ENCODE data around the gene PHTF2.
A peak's percentile ranks its signal among the peaks of the same experiment; 100 is the strongest.

The PHTF2 gene

DNA sequence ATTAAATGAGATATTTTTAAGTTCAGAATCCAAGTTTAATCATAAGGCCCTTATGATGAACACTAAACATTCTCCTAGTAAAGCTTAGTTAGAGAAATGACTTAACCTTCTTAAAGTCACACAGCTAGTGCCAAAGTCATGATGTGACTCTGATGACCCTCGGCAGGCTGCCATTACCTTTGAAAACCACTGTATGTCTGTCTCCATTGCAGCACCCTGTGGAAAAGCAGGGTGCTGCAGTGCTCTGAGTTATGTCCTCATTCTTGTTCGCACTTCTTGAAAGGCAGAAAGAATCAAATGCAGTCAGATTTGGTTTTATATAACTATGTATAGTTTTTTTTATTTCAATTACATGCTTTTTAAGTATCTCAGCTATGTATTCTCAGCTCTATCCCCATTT lies 105.0 kb downstream of the PHTF2 start:
- TF ChIP-seq, protein P1, sequence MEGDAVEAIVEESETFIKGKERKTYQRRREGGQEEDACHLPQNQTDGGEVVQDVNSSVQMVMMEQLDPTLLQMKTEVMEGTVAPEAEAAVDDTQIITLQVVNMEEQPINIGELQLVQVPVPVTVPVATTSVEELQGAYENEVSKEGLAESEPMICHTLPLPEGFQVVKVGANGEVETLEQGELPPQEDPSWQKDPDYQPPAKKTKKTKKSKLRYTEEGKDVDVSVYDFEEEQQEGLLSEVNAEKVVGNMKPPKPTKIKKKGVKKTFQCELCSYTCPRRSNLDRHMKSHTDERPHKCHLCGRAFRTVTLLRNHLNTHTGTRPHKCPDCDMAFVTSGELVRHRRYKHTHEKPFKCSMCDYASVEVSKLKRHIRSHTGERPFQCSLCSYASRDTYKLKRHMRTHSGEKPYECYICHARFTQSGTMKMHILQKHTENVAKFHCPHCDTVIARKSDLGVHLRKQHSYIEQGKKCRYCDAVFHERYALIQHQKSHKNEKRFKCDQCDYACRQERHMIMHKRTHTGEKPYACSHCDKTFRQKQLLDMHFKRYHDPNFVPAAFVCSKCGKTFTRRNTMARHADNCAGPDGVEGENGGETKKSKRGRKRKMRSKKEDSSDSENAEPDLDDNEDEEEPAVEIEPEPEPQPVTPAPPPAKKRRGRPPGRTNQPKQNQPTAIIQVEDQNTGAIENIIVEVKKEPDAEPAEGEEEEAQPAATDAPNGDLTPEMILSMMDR (IDR thresholded peaks at IDR 0.05; ENCODE audit: borderline replicate concordance, insufficient read depth, low read depth, low read length) = peak; percentile 35; the same call in 1 of the 2 replicates
- H3K4me3 ChIP-seq (ENCODE audit: low read depth, low read length) = no peak overlapping the region

DNA sequence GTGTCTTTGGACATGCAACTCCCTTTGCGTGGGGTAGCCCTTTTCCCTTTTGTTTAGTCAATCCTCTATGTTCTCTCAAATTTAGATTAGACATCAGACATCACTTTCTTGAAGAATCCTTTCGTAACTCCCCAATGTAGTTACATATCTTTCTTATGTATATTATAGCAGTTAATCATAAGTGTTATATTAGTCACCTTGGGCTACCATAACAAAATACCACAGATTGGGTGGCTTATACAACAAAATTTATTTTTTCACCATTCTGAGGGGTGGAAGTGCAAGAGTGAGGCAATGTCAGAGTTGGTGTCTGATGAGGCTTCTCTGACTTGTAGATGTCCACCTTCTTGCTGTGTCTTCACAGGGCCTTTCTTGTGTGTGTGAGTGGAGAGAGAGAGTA lies 105.7 kb downstream of the PHTF2 start:
- TF ChIP-seq, protein P1 (IDR thresholded peaks at IDR 0.05; ENCODE audit: borderline replicate concordance, insufficient read depth, low read depth, low read length) = no peak
- no peak overlapping the region for H3K4me3 ChIP-seq (ENCODE audit: low read depth, low read length)

DNA sequence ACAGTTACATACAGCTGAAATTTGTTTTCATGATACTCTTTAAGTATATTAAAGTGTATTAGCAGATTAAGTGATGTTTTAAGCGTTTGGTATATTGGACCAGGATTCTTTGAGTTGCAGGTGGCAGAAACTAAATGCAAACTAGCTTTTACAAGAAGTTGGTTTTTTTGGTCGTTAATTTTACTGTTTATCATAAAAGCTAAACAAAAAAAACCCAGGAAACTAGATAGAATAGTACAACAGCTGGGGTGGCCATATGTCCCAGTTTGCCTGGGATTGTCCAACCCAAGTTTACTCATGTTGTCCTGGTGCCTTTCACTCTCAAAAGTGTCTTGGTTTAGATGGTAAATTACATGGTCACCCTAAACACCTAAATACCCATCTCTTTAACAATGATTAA lies 108.7 kb downstream of the PHTF2 start:
- H3K4me3 ChIP-seq (ENCODE audit: low read depth, low read length) = no peak overlapping the region
- TF ChIP-seq, protein P1 (IDR thresholded peaks at IDR 0.05; ENCODE audit: borderline replicate concordance, insufficient read depth, low read depth, low read length) = no peak

DNA sequence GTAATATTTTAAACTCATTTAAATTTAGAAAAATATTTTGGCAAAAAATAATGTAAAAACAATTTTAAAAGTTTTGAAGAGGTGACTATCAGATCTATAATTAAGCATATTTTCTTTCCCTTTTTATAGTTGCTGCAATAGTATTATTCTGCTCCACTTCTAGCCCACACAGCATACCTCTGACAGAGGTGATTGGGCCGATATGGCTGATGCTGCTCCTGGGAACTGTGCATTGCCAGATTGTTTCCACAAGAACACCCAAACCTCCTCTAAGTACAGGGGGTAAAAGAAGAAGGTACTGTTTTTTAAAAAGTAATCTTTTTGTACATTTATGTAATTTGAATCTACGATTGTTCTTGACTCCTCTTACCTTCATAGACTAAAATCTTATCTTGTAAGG lies 110.1 kb downstream of the PHTF2 start:
- TF ChIP-seq, protein P1 (IDR thresholded peaks at IDR 0.05; ENCODE audit: borderline replicate concordance, insufficient read depth, low read depth, low read length) = no peak
- no peak overlapping the region for H3K4me3 ChIP-seq (ENCODE audit: low read depth, low read length)

DNA sequence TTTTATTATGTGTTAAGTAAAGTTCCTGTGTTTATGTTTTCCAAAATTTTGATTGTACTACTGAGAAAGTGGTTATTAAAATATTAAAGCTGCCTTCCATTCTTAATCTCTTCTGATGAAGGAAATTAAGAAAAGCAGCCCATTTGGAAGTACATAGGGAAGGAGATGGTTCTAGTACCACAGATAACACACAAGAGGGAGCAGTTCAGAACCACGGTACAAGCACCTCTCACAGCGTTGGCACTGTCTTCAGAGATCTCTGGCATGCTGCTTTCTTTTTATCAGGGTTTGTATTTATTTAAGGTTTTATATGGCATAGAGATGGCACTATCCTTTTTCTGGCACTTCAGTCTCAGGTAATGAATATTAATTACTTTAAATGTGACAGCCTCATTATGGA lies 111.6 kb downstream of the PHTF2 start:
- H3K4me3 ChIP-seq (ENCODE audit: low read depth, low read length) = no peak overlapping the region
- TF ChIP-seq, protein P1 (IDR thresholded peaks at IDR 0.05; ENCODE audit: borderline replicate concordance, insufficient read depth, low read depth, low read length) = no peak

DNA sequence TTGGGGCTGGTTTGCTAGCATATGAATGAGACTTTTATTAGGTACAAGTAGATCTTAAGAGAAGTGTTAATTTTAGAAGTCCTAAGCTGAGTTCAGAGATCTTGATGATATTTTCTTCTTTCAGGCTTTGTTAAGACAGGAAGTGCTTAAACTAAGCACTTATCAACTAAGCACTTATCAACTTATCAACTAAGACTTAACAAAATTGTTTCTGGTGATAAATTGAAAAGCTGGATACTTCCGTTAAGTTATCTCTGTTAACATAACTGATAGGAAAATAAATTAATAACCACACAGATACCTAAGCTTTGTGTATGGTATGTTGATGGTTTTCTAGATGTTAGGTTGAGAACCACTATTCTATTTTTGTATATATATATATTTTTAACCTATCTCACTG lies 113.7 kb downstream of the PHTF2 start:
- no peak overlapping the region for H3K4me3 ChIP-seq (ENCODE audit: low read depth, low read length)
- TF ChIP-seq, protein P1 (IDR thresholded peaks at IDR 0.05; ENCODE audit: borderline replicate concordance, insufficient read depth, low read depth, low read length) = no peak

DNA sequence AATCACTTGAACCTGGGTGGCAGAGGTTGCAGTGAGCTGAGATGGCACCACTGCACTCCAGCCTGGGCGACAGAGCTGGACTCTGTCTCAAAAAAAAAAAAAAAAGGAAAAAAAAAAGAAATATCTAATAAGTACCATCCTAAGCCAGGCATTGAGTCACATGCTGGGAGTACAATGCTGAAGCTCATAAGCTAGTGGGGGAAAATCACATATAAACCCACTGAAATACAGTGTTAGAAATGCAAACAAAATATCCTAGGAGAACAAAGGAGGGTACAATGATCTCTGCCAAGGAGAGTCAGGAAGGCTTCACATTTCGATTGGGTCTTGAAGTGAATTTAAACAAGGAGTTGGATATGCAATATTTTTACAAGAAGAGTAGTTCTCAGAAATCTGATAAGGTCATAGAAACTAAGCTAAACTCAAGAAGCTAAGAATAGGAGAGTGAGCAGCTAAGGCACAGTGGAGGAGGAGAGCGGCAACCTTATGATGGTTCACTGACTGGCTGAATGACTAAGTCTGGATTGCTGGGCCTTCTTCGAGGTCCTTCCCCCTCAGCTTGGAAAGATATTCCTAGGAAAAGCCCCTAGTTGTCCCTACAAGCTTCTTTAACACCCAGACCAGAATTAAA lies 115.5 kb downstream of the PHTF2 start:
- TF ChIP-seq, protein P1 (IDR thresholded peaks at IDR 0.05; ENCODE audit: borderline replicate concordance, insufficient read depth, low read depth, low read length) = no peak
- no peak overlapping the region for H3K4me3 ChIP-seq (ENCODE audit: low read depth, low read length)

Measured in GM12875 (cell line).